SU-DHL-6 (cell line): ENCODE measurements around the gene KCNH3.
"Not testable (repeated sequence)": the region's sequence is repeated elsewhere in the genome, so short reads cannot be mapped to it uniquely, and the experiment has no call there.

Source experiments
- EZH2phosphoT487 ChIP-seq: fragments of 200-600 bp; sonication (generic), shearing (Covaris generic); conservative IDR thresholded peaks from 2 replicates; pipeline ENCODE4 v1.6.1; 2018; ENCODE audit warnings: mild to moderate bottlenecking, antibody characterized with exemption, low read length, moderate library complexity, mixed read lengths
- TF ChIP-seq, protein P1 (sequence below): fragments of 200-600 bp; sonication (generic); IDR thresholded peaks from one replicate; pipeline ENCODE4 v1.5.1; 2017; ENCODE audit warnings: antibody characterized with exemption, mild to moderate bottlenecking, low read length, moderate library complexity; ENCODE audit not compliant: insufficient read depth, poor library complexity, severe bottlenecking

GRCh38 chr12:49509681-49510080 lies 29.1 kb upstream of the KCNH3 start:
- TF ChIP-seq, protein P1, sequence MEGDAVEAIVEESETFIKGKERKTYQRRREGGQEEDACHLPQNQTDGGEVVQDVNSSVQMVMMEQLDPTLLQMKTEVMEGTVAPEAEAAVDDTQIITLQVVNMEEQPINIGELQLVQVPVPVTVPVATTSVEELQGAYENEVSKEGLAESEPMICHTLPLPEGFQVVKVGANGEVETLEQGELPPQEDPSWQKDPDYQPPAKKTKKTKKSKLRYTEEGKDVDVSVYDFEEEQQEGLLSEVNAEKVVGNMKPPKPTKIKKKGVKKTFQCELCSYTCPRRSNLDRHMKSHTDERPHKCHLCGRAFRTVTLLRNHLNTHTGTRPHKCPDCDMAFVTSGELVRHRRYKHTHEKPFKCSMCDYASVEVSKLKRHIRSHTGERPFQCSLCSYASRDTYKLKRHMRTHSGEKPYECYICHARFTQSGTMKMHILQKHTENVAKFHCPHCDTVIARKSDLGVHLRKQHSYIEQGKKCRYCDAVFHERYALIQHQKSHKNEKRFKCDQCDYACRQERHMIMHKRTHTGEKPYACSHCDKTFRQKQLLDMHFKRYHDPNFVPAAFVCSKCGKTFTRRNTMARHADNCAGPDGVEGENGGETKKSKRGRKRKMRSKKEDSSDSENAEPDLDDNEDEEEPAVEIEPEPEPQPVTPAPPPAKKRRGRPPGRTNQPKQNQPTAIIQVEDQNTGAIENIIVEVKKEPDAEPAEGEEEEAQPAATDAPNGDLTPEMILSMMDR: not testable (repeated sequence)
- not testable (repeated sequence) for TF ChIP-seq EZH2phosphoT487
